G401 (cell line): ENCODE measurements around the gene CIB1. TPM values are rescaled to one million over a fixed set of nuclear protein-coding genes. Genes with fewer than 3 reads are reported as not detected.

ENCODE experiments used
- DNase-seq: peaks from one replicate; pipeline ENCODE4 v3.0.0-alpha.2; 2015; ENCODE audit warnings: low spot score
- in situ Hi-C: cut with HindIII; loops from 2 replicates; pipeline ENCODE4 v1.10.0; 2016; ENCODE audit warnings: low sequenced_read_pairs, mixed read lengths
- total RNA-seq: library from RNA; depleted of rRNA; stranded (reverse); fragments of >200 nt; shearing (Covaris generic); gene quantifications from 2 replicates; pipeline ENCODE4 v1.2.3, GENCODE V29; 2014; rRNA removed

CIB1 gene
- total RNA-seq, 1 experiment from 2014 or later: 83.7 TPM

- peak; percentile 86 for DNase-seq
- in situ Hi-C loops: no loop called here
Observed at GRCh38 chr15:90184119-90184785, 49.5 kb downstream of the CIB1 start.

DNA sequence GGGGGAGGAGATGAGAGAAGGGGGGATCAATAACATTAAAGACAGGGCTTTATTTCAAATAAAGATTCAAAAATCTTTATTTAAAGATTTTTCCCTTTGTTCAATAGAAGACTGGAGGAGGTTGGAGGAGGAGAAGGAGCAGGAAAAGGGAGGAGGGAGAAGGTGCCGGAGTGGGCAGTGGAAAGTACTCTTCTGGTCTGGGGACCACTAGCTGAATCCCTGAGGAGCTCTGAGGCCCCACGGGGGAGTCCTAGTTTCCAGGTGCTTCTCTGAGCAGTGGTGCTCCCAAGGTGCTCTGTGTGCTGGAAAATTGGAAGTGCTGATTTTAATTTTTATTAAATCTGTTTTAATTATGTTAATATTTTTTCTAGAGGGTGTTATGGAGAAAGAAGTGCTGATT, 52.0 kb downstream of the CIB1 start:
- in situ Hi-C loops: no loop called here
- no peak for DNase-seq

Other genes starting within 250 kb of the CIB1 start
- gene ZNF710, start 232.6 kb downstream of the CIB1 start, total RNA-seq: 7.6 and 9.0 TPM in 2 replicates
- 46.2 and 52.9 TPM in 2 replicates for gene IDH2, start 131.5 kb downstream of the CIB1 start, total RNA-seq
- 7.1 and 25.4 TPM in 2 replicates for gene SEMA4B, start 32.6 kb downstream of the CIB1 start, total RNA-seq
- 3.4 and 4.2 TPM in 2 replicates for gene GDPGP1, start 268 bp upstream of the CIB1 start, total RNA-seq
- not detected in 2 replicates for gene TTLL13, start 15.6 kb upstream of the CIB1 start, total RNA-seq
- gene NGRN, start 31.7 kb upstream of the CIB1 start, total RNA-seq: 105 and 114 TPM in 2 replicates
- 0.27 and 0.62 TPM in 2 replicates for gene ZNF774, start 118.3 kb upstream of the CIB1 start, total RNA-seq
- gene IQGAP1, start 154.3 kb upstream of the CIB1 start, total RNA-seq: 52.7 and 55.2 TPM in 2 replicates